ENCODE data around the gene BBOX1. TPM values are rescaled to one million over a fixed set of nuclear protein-coding genes. Genes with fewer than 3 reads are reported as not detected.
"Not testable (repeated sequence)": the region's sequence is repeated elsewhere in the genome, so short reads cannot be mapped to it uniquely, and the experiment has no call there.

BBOX1 gene
- total RNA-seq, 2 experiments from 2014 or later = not detected

DNA sequence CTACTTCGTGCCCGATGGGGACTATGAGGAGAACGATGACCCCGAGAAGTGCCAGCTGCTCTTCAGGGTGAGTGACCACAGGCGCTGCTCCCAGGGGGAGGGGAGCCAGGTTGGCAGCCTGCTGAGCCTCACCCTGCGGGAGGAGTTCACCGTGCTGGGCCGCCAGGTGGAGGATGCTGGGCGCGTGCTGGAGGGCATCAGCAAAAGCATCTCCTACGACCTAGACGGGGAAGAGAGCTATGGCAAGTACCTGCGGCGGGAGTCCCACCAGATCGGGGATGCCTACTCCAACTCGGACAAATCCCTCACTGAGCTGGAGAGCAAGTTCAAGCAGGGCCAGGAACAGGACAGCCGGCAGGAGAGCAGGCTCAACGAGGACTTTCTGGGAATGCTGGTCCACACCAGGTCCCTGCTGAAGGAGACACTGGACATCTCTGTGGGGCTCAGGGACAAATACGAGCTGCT lies 46.0 kb upstream of the BBOX1 start:
- H3K27me3 Mint-ChIP-seq = no peaks in the 10 kb centered on the region
- Histone ChIP-seq H3K4me1 (ENCODE audit: insufficient read depth, low read length) (no peaks in the 10 kb centered on the region), H3K9me3 (ENCODE audit: control insufficient read depth in 1 of 2, insufficient read depth in 1 of 2, low read length in 2 of 2) (peaks cover 0 to 10% of the 10 kb centered on the region in 2 experiments), H3K27ac (ENCODE audit: low read depth in 1 of 2, low read length in 2 of 2) (no peak overlapping the region), H3K36me3 (ENCODE audit: insufficient read depth, low read length) (no peaks in the 10 kb centered on the region), H3K27me3 (ENCODE audit: control insufficient read depth in 1 of 2, insufficient read depth in 2 of 2, low read length in 2 of 2) (no peaks in the 10 kb centered on the region), H3K4me3 (ENCODE audit: low read length) (no peak overlapping the region)
- no peak for ATAC-seq (ENCODE audit: poor library complexity)
- no peak overlapping the region for H3K27ac Mint-ChIP-seq
- H3K36me3 Mint-ChIP-seq (ENCODE audit: low read depth) = no peaks in the 10 kb centered on the region
- H3K9me3 Mint-ChIP-seq = no peaks in the 10 kb centered on the region
- intact Hi-C loops (cut with DNase I, micrococcal nuclease) = no loop called here
- H3K4me3 Mint-ChIP-seq = no peak overlapping the region
- H3K4me1 Mint-ChIP-seq (ENCODE audit: low read depth) = no peaks in the 10 kb centered on the region
- ChIA-PET POLR2A (no interaction called here), CTCF (no interaction called here)
- no peak for TF ChIP-seq CTCF (IDR thresholded peaks at IDR 0.05)
- DNase-seq = no peak

DNA sequence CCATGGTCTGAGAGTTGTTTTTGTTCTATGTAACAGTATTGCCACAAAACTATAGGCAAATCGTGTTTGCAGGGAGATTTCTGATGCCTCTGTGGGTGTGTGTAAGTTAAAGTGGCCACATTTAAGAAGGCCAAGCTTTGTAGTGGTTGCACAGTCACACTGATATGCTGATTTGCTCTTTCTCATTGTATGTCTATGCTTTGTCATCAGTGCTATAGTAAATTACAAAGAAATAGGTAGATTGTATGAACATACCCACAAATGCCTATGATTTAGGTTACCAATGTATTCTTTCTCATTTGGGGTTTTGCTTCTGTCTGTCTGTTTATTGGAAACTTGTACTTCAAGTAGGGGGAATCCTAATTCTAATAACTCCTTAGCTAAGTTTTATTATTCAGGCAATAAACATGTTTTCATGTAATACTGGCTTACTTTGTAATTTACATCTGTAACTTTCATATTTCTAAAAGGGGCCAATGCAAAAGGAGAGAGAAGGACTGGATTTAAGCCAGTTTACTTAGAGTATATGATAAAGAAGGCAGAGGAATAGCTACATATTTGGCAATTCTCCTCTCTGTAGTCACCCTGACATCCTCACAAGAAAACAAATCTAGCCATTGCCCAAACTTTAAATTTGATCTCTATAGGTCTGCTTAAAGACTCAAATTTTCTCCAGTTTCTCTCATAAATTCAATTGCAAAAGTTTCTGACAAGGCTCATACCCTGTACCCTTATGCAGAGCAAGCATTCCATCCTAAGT lies 44.7 kb upstream of the BBOX1 start:
- Histone ChIP-seq H3K36me3 (ENCODE audit: insufficient read depth, low read length) (no peaks in the 10 kb centered on the region), H3K4me3 (ENCODE audit: low read length) (no peak overlapping the region), H3K4me1 (ENCODE audit: insufficient read depth, low read length) (no peaks in the 10 kb centered on the region), H3K27me3 (ENCODE audit: control insufficient read depth in 1 of 2, insufficient read depth in 2 of 2, low read length in 2 of 2) (no peaks in the 10 kb centered on the region), H3K27ac (ENCODE audit: low read depth in 1 of 2, low read length in 2 of 2) (no peak overlapping the region), H3K9me3 (ENCODE audit: control insufficient read depth in 1 of 2, insufficient read depth in 1 of 2, low read length in 2 of 2) (peaks cover 0 to 10% of the 10 kb centered on the region in 2 experiments)
- Mint-ChIP-seq H3K27me3 (no peaks in the 10 kb centered on the region), H3K36me3 (ENCODE audit: low read depth) (no peaks in the 10 kb centered on the region), H3K4me3 (no peak overlapping the region), H3K4me1 (ENCODE audit: low read depth) (no peaks in the 10 kb centered on the region), H3K27ac (no peak overlapping the region), H3K9me3 (no peaks in the 10 kb centered on the region)
- CTCF ChIA-PET = no interaction called here
- ATAC-seq (ENCODE audit: poor library complexity) = no peak
- intact Hi-C loops (cut with DNase I, micrococcal nuclease) = no loop called here
- POLR2A ChIA-PET = no interaction called here
- no peak for DNase-seq
- no peak for TF ChIP-seq CTCF (IDR thresholded peaks at IDR 0.05)

DNA sequence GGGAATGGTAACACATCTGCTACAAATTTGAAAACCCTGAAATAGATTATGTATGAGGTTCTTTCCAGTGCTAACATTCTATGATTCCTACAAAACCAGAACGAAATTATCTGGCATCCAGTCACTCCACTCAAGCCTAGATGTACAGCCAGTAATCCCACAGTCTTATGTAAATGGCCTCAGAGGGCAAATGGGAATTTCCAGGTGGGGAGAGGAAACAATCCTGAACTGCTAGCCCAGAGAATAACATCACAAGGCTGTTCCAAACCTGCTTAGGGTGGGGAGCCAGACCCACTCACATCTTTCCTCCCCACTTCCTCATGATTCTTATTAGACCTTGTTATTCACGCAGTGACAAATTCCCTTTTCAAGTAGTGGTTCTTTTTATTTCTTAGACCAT lies 43.2 kb upstream of the BBOX1 start:
- H3K27me3 Mint-ChIP-seq = no peaks in the 10 kb centered on the region
- no peak overlapping the region for H3K4me3 ChIP-seq (ENCODE audit: low read length)
- H3K4me1 Mint-ChIP-seq (ENCODE audit: low read depth) = no peaks in the 10 kb centered on the region
- H3K27me3 ChIP-seq (ENCODE audit: control insufficient read depth in 1 of 2, insufficient read depth in 2 of 2, low read length in 2 of 2) = no peaks in the 10 kb centered on the region
- no peaks in the 10 kb centered on the region for H3K9me3 Mint-ChIP-seq
- H3K9me3 ChIP-seq (ENCODE audit: control insufficient read depth in 1 of 2, insufficient read depth in 1 of 2, low read length in 2 of 2) = peaks cover 0 to 10% of the 10 kb centered on the region in 2 experiments
- intact Hi-C loops (cut with DNase I, micrococcal nuclease) = no loop called here
- no peak overlapping the region for H3K27ac Mint-ChIP-seq
- ATAC-seq (ENCODE audit: poor library complexity) = no peak
- no peak overlapping the region for H3K27ac ChIP-seq (ENCODE audit: low read depth in 1 of 2, low read length in 2 of 2)
- ChIA-PET POLR2A (no interaction called here), CTCF (no interaction called here)
- no peak for DNase-seq
- no peaks in the 10 kb centered on the region for H3K4me1 ChIP-seq (ENCODE audit: insufficient read depth, low read length)
- H3K36me3 Mint-ChIP-seq (ENCODE audit: low read depth) = no peaks in the 10 kb centered on the region
- H3K4me3 Mint-ChIP-seq = no peak overlapping the region
- no peaks in the 10 kb centered on the region for H3K36me3 ChIP-seq (ENCODE audit: insufficient read depth, low read length)
- no peak for TF ChIP-seq CTCF (IDR thresholded peaks at IDR 0.05)

GRCh38 chr11:27001136-27001730 lies 39.4 kb upstream of the BBOX1 start:
- ATAC-seq (ENCODE audit: poor library complexity); H3K4me3 Mint-ChIP-seq; H3K27me3 Mint-ChIP-seq; CTCF ChIA-PET; H3K9me3 Mint-ChIP-seq; POLR2A ChIA-PET; H3K9me3 ChIP-seq (ENCODE audit: control insufficient read depth in 1 of 2, insufficient read depth in 1 of 2, low read length in 2 of 2); intact Hi-C loops (cut with DNase I, micrococcal nuclease); DNase-seq; H3K36me3 Mint-ChIP-seq (ENCODE audit: low read depth); H3K4me3 ChIP-seq (ENCODE audit: low read length); H3K27ac Mint-ChIP-seq; H3K4me1 ChIP-seq (ENCODE audit: insufficient read depth, low read length); H3K27ac ChIP-seq (ENCODE audit: low read depth in 1 of 2, low read length in 2 of 2); H3K27me3 ChIP-seq (ENCODE audit: control insufficient read depth in 1 of 2, insufficient read depth in 2 of 2, low read length in 2 of 2); H3K4me1 Mint-ChIP-seq (ENCODE audit: low read depth); H3K36me3 ChIP-seq (ENCODE audit: insufficient read depth, low read length): not testable (repeated sequence)
